Endothelial cell of umbilical vein (primary cell): ENCODE measurements around the gene DHRS1. TPM values are rescaled to one million over a fixed set of nuclear protein-coding genes. Genes with fewer than 3 reads are reported as not detected.

ENCODE experiments used
- BruUV-seq: library from RNA; stranded (reverse); fragments of 400-500 nt; replicated peaks from 2 replicates; lab custom pipeline; 2021; lab: Mats Ljungman, UMichigan
- CTCF ChIA-PET: fragments of 300-600, 350-600 bp; sonication (Branson Sonifier 250); formaldehyde crosslinking; loops from one replicate; lab custom pipeline; 2021; ENCODE audit warnings: antibody characterized with exemption, inconsistent platforms; lab: Charles Lee
- POLR2A ChIA-PET: fragments of 300-600, 350-600 bp; sonication (Branson Sonifier 250); formaldehyde crosslinking; loops from one replicate; lab custom pipeline; 2021; ENCODE audit warnings: antibody characterized with exemption, inconsistent platforms; lab: Charles Lee
- DNase-seq: peaks from one replicate; pipeline ENCODE4 v3.0.0-alpha.2; 2011; ENCODE audit warnings: low read depth, low spot score
- FAIRE-seq: peaks from 2 replicates; lab custom pipeline; 2011; peaks lifted over from hg19 to GRCh38; lab: Jason Lieb, UNC
- H2AFZ ChIP-seq: 2 replicates; pipeline ENCODE4 v1.6.0; 2012; ENCODE audit warnings: low read depth, low read length, control low read depth, inconsistent platforms
- H3K27ac ChIP-seq: 2 replicates; pipeline ENCODE4 v1.5.1; 2011; ENCODE audit warnings: low read depth, mild to moderate bottlenecking, control low read depth, low read length, moderate library complexity; ENCODE audit not compliant: insufficient read depth
- H3K27me3 ChIP-seq, 2 experiments: 2 replicates each; pipeline versions ENCODE4 v1.6.0 to v1.6.1; 2011; ENCODE audit warnings: low read length in 2 of 2, mixed read lengths in 1 of 2; ENCODE audit not compliant: control insufficient read depth in 2 of 2, insufficient read depth in 2 of 2
- H3K36me3 ChIP-seq, 2 experiments: 2 replicates in 1 of 2; 3 replicates in 1 of 2; pipeline ENCODE4 v1.5.1; 2011; ENCODE audit warnings: low read length in 2 of 2, mild to moderate bottlenecking in 1 of 2, moderate library complexity in 1 of 2; ENCODE audit not compliant: control insufficient read depth in 2 of 2, insufficient read depth in 2 of 2; ENCODE audit errors: extremely low read depth in 1 of 2
- H3K4me1 ChIP-seq: 3 replicates; pipeline ENCODE4 v1.5.1; 2011; ENCODE audit warnings: mild to moderate bottlenecking, low read length; ENCODE audit not compliant: control insufficient read depth, insufficient read depth; ENCODE audit errors: extremely low read depth
- H3K4me2 ChIP-seq: 2 replicates; pipeline ENCODE4 v1.6.1; 2011; ENCODE audit warnings: low read length, control low read depth, mixed read lengths; ENCODE audit not compliant: insufficient read depth
- H3K4me3 ChIP-seq, 3 experiments: fragments of 200-600 bp in 1 of 3; sonication (generic), shearing (Covaris generic) in 1 of 3; replicated peaks in 1 of 3; 2 replicates each; pipeline ENCODE4 v1.5.1; 2011 to 2016; ENCODE audit warnings: control low read depth in 3 of 3, low read length in 3 of 3, mild to moderate bottlenecking in 2 of 3, inconsistent platforms in 1 of 3, low read depth in 1 of 3, moderate library complexity in 1 of 3; ENCODE audit not compliant: insufficient read depth in 1 of 3
- H3K79me2 ChIP-seq: 2 replicates; pipeline ENCODE4 v1.6.0; 2012; ENCODE audit warnings: low read length, inconsistent platforms; ENCODE audit not compliant: control insufficient read depth, insufficient read depth
- H3K9ac ChIP-seq: replicated peaks from 2 replicates; pipeline ENCODE3; 2011; ENCODE audit warnings: low read length, control low read depth; ENCODE audit not compliant: insufficient read depth; ENCODE audit errors: extremely low read depth
- H3K9me1 ChIP-seq: replicated peaks from 3 replicates; pipeline ENCODE4 v1.6.0; 2011; ENCODE audit warnings: mild to moderate bottlenecking, low read length; ENCODE audit not compliant: control insufficient read depth, insufficient read depth; ENCODE audit errors: extremely low read depth
- H3K9me3 ChIP-seq: replicated peaks from 2 replicates; pipeline ENCODE4 v1.5.1; 2012; ENCODE audit warnings: low read length, inconsistent platforms; ENCODE audit not compliant: control insufficient read depth, insufficient read depth
- H4K20me1 ChIP-seq: replicated peaks from 2 replicates; pipeline ENCODE3; 2011; ENCODE audit warnings: mild to moderate bottlenecking, low read length; ENCODE audit not compliant: control insufficient read depth, insufficient read depth; ENCODE audit errors: extremely low read depth
- CTCF ChIP-seq, 2 donors: IDR thresholded peaks; 1 replicate in 1 of 2; 2 replicates in 1 of 2; pipeline ENCODE4 v1.5.1; 2011; ENCODE audit warnings: low read length in 2 of 2, mild to moderate bottlenecking in 2 of 2, moderate library complexity in 2 of 2, control low read depth in 1 of 2, inconsistent platforms in 1 of 2, low read depth in 1 of 2; ENCODE audit not compliant: insufficient read depth in 1 of 2; ENCODE audit errors: extremely low read depth in 1 of 2
- EZH2 ChIP-seq: IDR thresholded peaks from 2 replicates; pipeline ENCODE4 v1.6.1; 2012; ENCODE audit warnings: borderline replicate concordance, low read depth, mild to moderate bottlenecking, moderate library complexity, low read length, inconsistent platforms; ENCODE audit not compliant: severe bottlenecking
- FOS ChIP-seq: IDR thresholded peaks from 2 replicates; pipeline ENCODE4 v1.6.1; 2011; ENCODE audit warnings: mild to moderate bottlenecking, low read length, moderate library complexity, borderline replicate concordance; ENCODE audit not compliant: insufficient read depth
- GATA2 ChIP-seq: IDR thresholded peaks from 2 replicates; pipeline ENCODE4 v1.7.0; 2011; ENCODE audit warnings: low read depth, mild to moderate bottlenecking, moderate library complexity, mixed read lengths, low read length; ENCODE audit not compliant: insufficient read length, insufficient read depth
- JUN ChIP-seq: IDR thresholded peaks from 2 replicates; pipeline ENCODE4 v1.6.1; 2011; ENCODE audit warnings: borderline replicate concordance, low read depth; ENCODE audit not compliant: insufficient read length, insufficient read depth
- MAX ChIP-seq: IDR thresholded peaks from 2 replicates; pipeline ENCODE4 v1.6.1; 2011; ENCODE audit not compliant: insufficient read depth, insufficient read length
- MYC ChIP-seq: IDR thresholded peaks from one replicate; pipeline ENCODE4 v1.6.1; 2011; ENCODE audit warnings: mild to moderate bottlenecking, low read depth, low read length
- POLR2A ChIP-seq: IDR thresholded peaks from 2 replicates; pipeline ENCODE4 v1.6.1; 2012; ENCODE audit warnings: low read depth, mild to moderate bottlenecking, control low read depth, low read length
- POLR2AphosphoS5 ChIP-seq: IDR thresholded peaks from 2 replicates; pipeline ENCODE4 v1.6.1; 2012; ENCODE audit warnings: low read depth, mild to moderate bottlenecking, control low read depth, low read length, moderate library complexity; ENCODE audit not compliant: insufficient read depth
- dilution Hi-C: fragments of 300-500 bp; cut with MboI; formaldehyde crosslinking; loops from one replicate; pipeline ENCODE4 v1.15.0; 2019; ENCODE audit warnings: low sequenced_read_pairs; ENCODE audit not compliant: extremely low pct_ligation_motif_present
- intact Hi-C: fragments of 100-400 bp; cut with micrococcal nuclease; formaldehyde crosslinking; loops from one replicate; pipeline ENCODE4 v1.10.0; 2022
- polyA plus RNA-seq, 4 experiments: library from polyadenylated mRNA; depleted of rRNA in 3 of 4; stranded (reverse) in 3 of 4; unstranded in 1 of 4; fragments of >200 nt; gene quantifications; 2 replicates each; pipeline versions ENCODE4 v1.2.1 to v1.2.3, GENCODE V29; 2011 to 2012; ENCODE audit warnings: missing spikeins in 1 of 4
- total RNA-seq: library from RNA; stranded (reverse); gene quantifications from 2 replicates; pipeline ENCODE4 v1.2.3, GENCODE V29; 2021

The DHRS1 gene
- total and polyA plus RNA-seq, 2 donors (not counting 3 experiments of a cell fraction or from before 2014, with no cell fraction given): 18.0 to 69.5 TPM

- Histone ChIP-seq H3K9ac (no peak overlapping the region), H3K4me1 (peaks cover 5% of the 10 kb centered on the region), H3K4me2 (no peak overlapping the region), H3K9me3 (no peaks in the 10 kb centered on the region), H3K79me2 (no peaks in the 10 kb centered on the region), H3K27ac (no peak overlapping the region), H4K20me1 (no peaks in the 10 kb centered on the region), H3K36me3 (peaks cover 0 to 17% of the 10 kb centered on the region in 2 experiments), H3K27me3 (no peaks in the 10 kb centered on the region), H3K4me3 (no peak overlapping the region), H2AFZ (no peak overlapping the region), H3K9me1 (no peaks in the 10 kb centered on the region)
- BruUV-seq: no TSS peak
- TF ChIP-seq FOS (no peak), MYC (no peak), CTCF (IDR thresholded peaks at IDR 0.05; ENCODE audit: extremely low read depth in 1 of 2, insufficient read depth in 1 of 2, low read depth in 1 of 2, low read length in 2 of 2) (no peak), POLR2AphosphoS5 (no peak), MAX (no peak), POLR2A (no peak), EZH2 (no peak), JUN (no peak), GATA2 (no peak)
- intact Hi-C loops (no loop called here), dilution Hi-C loops (no loop called here)
- no peak for FAIRE-seq
- no peak for DNase-seq
- CTCF ChIA-PET: interaction anchor here (4.4 to 20.1 kb wide), 3 partner anchors 10 to 111 kb away, joined by 14 to 811 read pairs (median 23); partner anchors contain the start of genes CBLN3, CIDEB and KHNYN
- POLR2A ChIA-PET: no interaction called here
These were observed 23.8 kb upstream of the DHRS1 start for GRCh38 chr14:24323341-24323740.
